HUES64 (cell line): ENCODE results near the gene USP46. TPM values are rescaled to one million over a fixed set of nuclear protein-coding genes. Genes with fewer than 3 reads are reported as not detected.

Experiments
- H3K27ac ChIP-seq: 2 replicates; pipeline ENCODE4 v1.7.0; 2013; ENCODE audit warnings: low read depth, low read length, inconsistent platforms
- H3K27me3 ChIP-seq: 2 replicates; pipeline ENCODE4 v1.6.1; 2013; ENCODE audit warnings: mild to moderate bottlenecking, low read length; ENCODE audit not compliant: insufficient read depth
- H3K36me3 ChIP-seq: 2 replicates; pipeline ENCODE4 v1.6.1; 2013; ENCODE audit warnings: mild to moderate bottlenecking, low read length; ENCODE audit not compliant: insufficient read depth
- H3K4me1 ChIP-seq: 2 replicates; pipeline ENCODE4 v1.6.1; 2013; ENCODE audit warnings: mild to moderate bottlenecking, low read length, moderate library complexity; ENCODE audit not compliant: insufficient read depth
- H3K4me3 ChIP-seq: 2 replicates; pipeline ENCODE4 v1.5.1; 2013; ENCODE audit warnings: mild to moderate bottlenecking, low read length, moderate library complexity
- H3K9ac ChIP-seq: 2 replicates; pipeline ENCODE4 v1.6.1; 2013; ENCODE audit warnings: mild to moderate bottlenecking, low read depth, low read length
- H3K9me3 ChIP-seq: 2 replicates; pipeline ENCODE4 v1.6.1; 2013; ENCODE audit warnings: low read depth, low read length; ENCODE audit not compliant: insufficient read depth
- WGBS: fragments of 150-250, 120-280 bp; methylation state at CpG from one replicate; pipeline ENCODE4 v1.1.7; 2013; ENCODE audit warnings: missing lambda C conversion rate; 5-methylcytosine and 5-hydroxymethylcytosine counted together
- polyA plus RNA-seq, 2 experiments: library from polyadenylated mRNA; stranded (reverse); fragments of 50-300 nt; gene quantifications; one replicate each; pipeline ENCODE4 v1.2.3, GENCODE V29; 2013

USP46 gene, protein sequence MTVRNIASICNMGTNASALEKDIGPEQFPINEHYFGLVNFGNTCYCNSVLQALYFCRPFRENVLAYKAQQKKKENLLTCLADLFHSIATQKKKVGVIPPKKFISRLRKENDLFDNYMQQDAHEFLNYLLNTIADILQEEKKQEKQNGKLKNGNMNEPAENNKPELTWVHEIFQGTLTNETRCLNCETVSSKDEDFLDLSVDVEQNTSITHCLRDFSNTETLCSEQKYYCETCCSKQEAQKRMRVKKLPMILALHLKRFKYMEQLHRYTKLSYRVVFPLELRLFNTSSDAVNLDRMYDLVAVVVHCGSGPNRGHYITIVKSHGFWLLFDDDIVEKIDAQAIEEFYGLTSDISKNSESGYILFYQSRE
- 23.7 TPM for polyA plus RNA-seq (2013, experiment 1 of 2)
- 24.9 TPM for polyA plus RNA-seq (2013, experiment 2 of 2)

DNA sequence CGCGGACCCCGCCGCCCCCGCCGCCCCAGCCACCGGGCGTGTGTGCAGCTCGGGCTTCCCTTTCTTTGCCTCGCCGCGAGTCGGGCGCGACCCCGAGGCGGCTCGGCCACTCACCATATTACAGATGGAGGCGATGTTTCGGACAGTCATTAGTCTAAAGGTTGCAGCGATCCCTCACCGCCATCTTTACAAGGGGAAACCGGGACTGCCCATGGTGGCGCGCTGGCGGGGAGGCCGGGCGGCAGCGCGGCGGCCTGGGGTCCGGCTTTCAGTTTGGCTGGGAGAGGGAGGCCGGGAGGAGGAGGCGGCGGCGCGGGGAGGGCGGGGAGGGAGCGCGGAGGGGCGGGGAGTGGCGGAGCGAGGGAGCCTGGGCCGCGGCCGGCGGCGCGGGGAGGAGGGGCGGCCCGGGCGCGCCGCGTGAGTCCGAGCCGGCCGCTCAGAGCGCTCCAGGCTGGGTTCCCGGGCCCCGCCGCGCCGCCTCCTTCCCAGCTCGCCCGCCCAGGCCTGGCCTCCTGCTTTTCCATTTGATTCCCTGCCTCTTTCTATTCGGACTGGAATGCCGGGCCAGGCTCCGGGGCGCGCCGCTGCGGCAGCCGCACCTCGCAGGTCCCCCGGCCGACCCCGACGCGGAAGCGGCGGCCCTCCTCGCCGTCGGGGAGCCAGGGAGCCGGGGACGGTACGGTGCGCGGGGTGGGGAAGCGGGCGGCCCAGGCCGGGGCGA is at the start of gene USP46:
Gene USP46, minus strand, starts transcription at position 301 of the 721 bp plus-strand sequence. Its CDS starts 151 bp downstream, at position 150.
- Histone ChIP-seq H3K4me3 (peak within 1 kb of the TSS; percentile 87), H3K27ac (peak within 1 kb of the TSS; percentile 86), H3K27me3 (peaks cover 13% of the 10 kb centered on the region), H3K9ac (peak within 1 kb of the TSS; percentile 89), H3K36me3 (peaks cover 11% of the 10 kb centered on the region), H3K4me1 (peaks cover 21% of the 10 kb centered on the region), H3K9me3 (0 out of 2 replicates have a peak, but pooled peaks cover 5% of the 10 kb centered on the region)
- WGBS = under 1% methylated on average over 94 of the region's 94 CpGs

DNA sequence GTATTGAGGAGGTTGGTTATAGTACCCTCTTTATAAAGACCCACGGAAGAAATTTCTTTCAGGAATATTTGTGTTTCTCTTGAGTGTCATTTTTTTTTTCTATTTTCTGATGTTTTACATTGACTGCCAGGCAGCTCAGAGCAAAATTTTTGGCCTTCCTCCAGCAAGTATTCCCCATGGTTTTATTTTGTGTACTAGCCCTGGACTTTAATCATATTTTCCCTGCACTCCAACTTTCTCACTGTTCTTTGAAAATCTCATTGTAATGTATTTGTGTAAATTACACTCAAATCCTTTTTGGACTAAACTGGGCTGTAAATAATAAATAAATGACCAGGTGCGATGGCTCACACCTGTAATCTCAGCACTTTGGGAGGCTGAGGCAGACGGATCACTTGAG is 45.6 kb upstream of the USP46 start:
- Histone ChIP-seq H3K9me3 (no peaks in the 10 kb centered on the region), H3K36me3 (no peaks in the 10 kb centered on the region)
- 99% methylated on average over 3 of the region's 3 CpGs for WGBS

DNA sequence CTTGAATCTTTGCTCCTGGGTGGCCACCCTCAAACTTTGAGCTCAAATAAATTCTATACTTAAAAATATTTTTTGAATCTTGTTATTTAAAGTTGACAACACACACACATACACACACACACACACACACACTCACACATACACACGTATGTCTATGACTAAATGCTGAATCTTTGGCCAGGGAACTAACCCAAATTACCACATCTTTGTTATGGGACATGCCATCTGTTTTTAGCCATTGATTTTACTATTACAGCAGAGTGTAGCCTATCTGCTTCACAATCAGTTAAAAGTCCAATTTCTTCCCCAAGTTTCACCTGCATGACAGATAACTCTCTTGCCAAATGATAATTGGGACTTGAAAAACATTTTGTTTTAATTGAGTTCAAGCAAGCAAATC is 45.0 kb upstream of the USP46 start:
- H3K4me3 ChIP-seq = no peak overlapping the region
- no peak overlapping the region for H3K9ac ChIP-seq
- H3K36me3 ChIP-seq = no peaks in the 10 kb centered on the region
- H3K27me3 ChIP-seq = no peaks in the 10 kb centered on the region
- H3K9me3 ChIP-seq = no peaks in the 10 kb centered on the region
- no peak overlapping the region for H3K27ac ChIP-seq
- WGBS = 90% methylated on average over 1 of the region's 1 CpG
- peaks cover 12% of the 10 kb centered on the region; the same call in 1 of the 2 replicates for H3K4me1 ChIP-seq

More for the DNA sequence above, 45.6 kb upstream of the USP46 start:
- Histone ChIP-seq H3K9ac (no peak overlapping the region), H3K27me3 (no peaks in the 10 kb centered on the region), H3K4me1 (peaks cover 13% of the 10 kb centered on the region; the same call in 1 of the 2 replicates), H3K4me3 (no peak overlapping the region), H3K27ac (no peak overlapping the region)

DNA sequence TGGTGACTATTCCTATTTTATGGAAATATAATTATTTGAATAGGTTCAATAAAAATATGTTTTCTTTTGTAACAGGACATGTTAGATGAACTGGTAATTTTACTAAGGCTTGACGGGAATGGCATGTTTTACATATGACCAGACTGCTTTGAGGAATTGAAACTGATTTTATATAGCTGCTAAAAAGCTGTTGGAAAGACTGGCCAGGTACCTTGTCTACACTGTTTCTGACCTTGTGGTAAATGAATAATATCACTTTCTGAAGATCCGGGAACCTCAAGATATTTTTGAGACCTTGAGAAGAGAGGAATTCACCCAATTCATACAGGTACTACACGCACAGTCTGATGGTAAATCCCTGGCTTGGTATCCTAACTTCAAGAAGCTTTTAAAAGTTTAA is 42.1 kb upstream of the USP46 start:
- H3K4me3 ChIP-seq = no peak overlapping the region
- H3K9me3 ChIP-seq = no peaks in the 10 kb centered on the region
- H3K36me3 ChIP-seq = no peaks in the 10 kb centered on the region
- H3K27ac ChIP-seq = no peak overlapping the region
- H3K27me3 ChIP-seq = no peaks in the 10 kb centered on the region
- WGBS = 93% methylated on average over 3 of the region's 3 CpGs
- no peak overlapping the region for H3K9ac ChIP-seq
- H3K4me1 ChIP-seq = 0 out of 2 replicates have a peak, but pooled peaks cover 8% of the 10 kb centered on the region

DNA sequence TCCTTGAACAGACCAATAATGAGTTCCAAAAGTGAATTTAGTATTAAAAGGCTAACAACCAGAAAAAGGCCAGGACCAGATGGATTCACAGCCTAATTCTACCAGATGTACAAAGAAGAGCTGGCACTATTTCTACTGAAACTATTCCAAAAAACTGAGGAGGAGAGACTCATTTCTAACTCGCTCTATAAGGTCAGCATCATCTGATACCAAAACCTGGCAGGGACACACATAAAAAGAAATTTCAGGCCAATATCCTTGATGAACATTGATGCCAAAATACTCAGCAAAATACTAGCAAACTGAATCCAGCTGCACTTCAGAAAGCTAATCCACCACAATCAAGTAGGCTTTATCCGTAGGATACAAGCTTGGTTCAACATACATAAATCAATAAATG is 35.8 kb upstream of the USP46 start:
- H3K9me3 ChIP-seq = peaks cover 9% of the 10 kb centered on the region; the same call in 1 of the 2 replicates
- H3K27me3 ChIP-seq = no peaks in the 10 kb centered on the region
- no peaks in the 10 kb centered on the region for H3K36me3 ChIP-seq
- 86% methylated on average over 2 of the region's 2 CpGs for WGBS
- H3K9ac ChIP-seq = no peak overlapping the region
- no peak overlapping the region for H3K4me3 ChIP-seq
- H3K27ac ChIP-seq = no peak overlapping the region
- peaks cover 6% of the 10 kb centered on the region; the same call in 1 of the 2 replicates for H3K4me1 ChIP-seq

DNA sequence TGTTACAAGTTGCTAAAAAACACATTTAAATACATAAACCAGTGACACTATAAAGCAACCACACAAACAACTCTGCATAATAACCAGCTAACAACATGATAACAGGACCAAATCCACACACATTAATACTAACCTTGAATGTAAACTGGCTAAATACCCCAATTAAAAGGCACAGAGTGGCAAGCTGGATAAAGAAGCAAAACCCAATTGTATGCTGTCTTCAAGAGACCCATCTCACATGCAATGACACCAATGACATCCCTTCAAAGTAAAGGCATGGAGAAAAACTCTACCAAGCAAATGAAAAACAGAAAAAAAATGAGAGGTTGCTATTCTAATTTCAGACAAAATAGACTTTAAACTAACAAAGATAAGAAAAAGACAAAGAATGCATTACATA is 34.4 kb upstream of the USP46 start:
- Histone ChIP-seq H3K9me3 (peaks cover 9% of the 10 kb centered on the region; the same call in 1 of the 2 replicates), H3K36me3 (no peaks in the 10 kb centered on the region), H3K9ac (no peak overlapping the region), H3K27ac (no peak overlapping the region), H3K4me3 (no peak overlapping the region), H3K27me3 (no peaks in the 10 kb centered on the region), H3K4me1 (peaks cover 13% of the 10 kb centered on the region; the same call in 1 of the 2 replicates)

DNA sequence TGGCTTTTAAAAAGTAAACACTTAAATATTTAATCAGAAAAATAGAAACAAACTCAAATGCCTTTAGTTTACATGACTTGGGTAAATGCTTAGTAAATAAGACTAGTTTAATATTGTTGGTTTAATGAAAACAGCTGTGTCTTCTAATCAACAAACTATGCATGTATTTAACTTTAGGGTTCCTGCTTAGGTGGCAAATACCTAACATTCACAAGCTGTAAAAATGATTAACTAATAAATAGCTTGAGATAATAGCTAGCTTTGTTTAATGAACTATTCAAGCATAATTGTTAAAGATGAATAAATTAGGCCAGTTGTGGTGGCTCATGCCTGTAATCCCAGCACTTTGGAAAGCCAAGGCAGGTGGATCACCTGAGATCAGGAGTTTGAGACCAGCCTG is 30.0 kb upstream of the USP46 start:
- peaks cover 14% of the 10 kb centered on the region; the same call in 1 of the 2 replicates for H3K4me1 ChIP-seq
- H3K36me3 ChIP-seq = no peaks in the 10 kb centered on the region
- no peaks in the 10 kb centered on the region for H3K27me3 ChIP-seq
- H3K4me3 ChIP-seq = no peak overlapping the region
- H3K27ac ChIP-seq = no peak overlapping the region
- H3K9me3 ChIP-seq = peaks cover 9% of the 10 kb centered on the region; the same call in 1 of the 2 replicates
- no peak overlapping the region for H3K9ac ChIP-seq

DNA sequence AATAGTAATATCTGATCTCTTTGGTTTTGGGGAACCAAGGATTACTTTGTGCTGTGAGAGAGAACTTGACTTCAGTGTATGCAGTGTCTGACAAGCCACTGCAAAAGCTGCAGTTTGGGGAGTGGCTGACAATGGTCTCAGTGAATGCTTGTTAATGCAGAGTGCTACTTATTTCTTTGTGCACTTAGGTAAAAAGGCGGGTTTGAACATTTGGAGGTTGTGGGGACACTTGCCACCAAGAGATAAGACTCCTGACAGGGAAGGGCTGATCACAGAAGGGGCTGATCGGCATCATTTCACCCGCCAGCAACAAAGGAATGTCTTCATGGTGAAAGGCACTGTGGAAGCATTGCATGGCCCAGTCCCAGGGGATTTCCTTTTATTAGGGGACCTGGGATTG is 28.6 kb upstream of the USP46 start:
- no peaks in the 10 kb centered on the region for H3K36me3 ChIP-seq
- WGBS = 92% methylated on average over 3 of the region's 3 CpGs
- peaks cover 14% of the 10 kb centered on the region; the same call in 1 of the 2 replicates for H3K4me1 ChIP-seq
- H3K27me3 ChIP-seq = no peaks in the 10 kb centered on the region
- H3K9ac ChIP-seq = no peak overlapping the region
- no peaks in the 10 kb centered on the region for H3K9me3 ChIP-seq
- H3K4me3 ChIP-seq = no peak overlapping the region
- no peak overlapping the region for H3K27ac ChIP-seq

DNA sequence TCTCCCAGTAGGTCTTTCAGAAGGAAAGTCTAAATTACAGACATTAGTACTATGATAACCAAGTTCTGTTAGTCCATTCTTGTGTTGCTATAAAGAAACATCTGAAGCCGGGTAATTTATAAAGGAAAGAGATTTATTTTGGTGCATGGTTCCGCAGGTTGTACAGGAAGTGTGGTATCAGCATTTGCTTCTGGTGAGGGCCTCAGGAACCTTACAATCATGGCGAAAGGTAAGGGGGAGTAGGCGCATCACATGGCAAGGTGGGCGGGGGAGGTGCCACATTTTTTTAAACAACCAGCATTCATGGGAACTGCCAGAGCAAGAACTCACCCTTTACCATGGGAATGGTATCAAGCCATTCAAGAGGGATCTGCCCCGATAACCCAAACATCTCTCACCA is 26.2 kb upstream of the USP46 start:
- Histone ChIP-seq H3K9me3 (no peaks in the 10 kb centered on the region), H3K36me3 (no peaks in the 10 kb centered on the region), H3K4me1 (peaks cover 12% of the 10 kb centered on the region; the same call in 1 of the 2 replicates), H3K4me3 (no peak overlapping the region), H3K27ac (no peak overlapping the region), H3K27me3 (no peaks in the 10 kb centered on the region), H3K9ac (no peak overlapping the region)
- WGBS = 93% methylated on average over 6 of the region's 6 CpGs

DNA sequence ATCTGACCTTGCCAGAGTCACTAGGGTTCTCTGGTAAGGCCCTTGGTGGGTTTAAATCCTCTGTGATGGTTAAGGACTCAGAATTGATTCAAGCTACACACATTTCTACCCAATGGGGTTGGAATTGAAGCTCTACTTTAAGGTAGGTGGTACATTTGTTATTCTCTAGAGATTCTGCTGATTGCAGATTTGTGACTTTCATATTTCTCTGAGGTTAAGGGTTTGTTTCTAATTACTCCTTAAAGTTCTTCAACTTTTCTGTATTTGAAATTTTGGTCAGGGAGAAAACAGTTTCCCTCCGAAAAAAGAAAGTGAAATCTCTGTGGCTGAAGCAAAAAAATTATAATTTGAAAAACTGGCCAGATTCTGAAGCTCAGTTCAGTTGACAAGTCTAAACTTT is 25.8 kb upstream of the USP46 start:
- Histone ChIP-seq H3K9me3 (no peaks in the 10 kb centered on the region), H3K36me3 (no peaks in the 10 kb centered on the region), H3K9ac (no peak overlapping the region), H3K27me3 (no peaks in the 10 kb centered on the region), H3K27ac (no peak overlapping the region), H3K4me1 (peaks cover 8% of the 10 kb centered on the region; the same call in 1 of the 2 replicates), H3K4me3 (no peak overlapping the region)
- WGBS = 92% methylated on average over 1 of the region's 1 CpG

DNA sequence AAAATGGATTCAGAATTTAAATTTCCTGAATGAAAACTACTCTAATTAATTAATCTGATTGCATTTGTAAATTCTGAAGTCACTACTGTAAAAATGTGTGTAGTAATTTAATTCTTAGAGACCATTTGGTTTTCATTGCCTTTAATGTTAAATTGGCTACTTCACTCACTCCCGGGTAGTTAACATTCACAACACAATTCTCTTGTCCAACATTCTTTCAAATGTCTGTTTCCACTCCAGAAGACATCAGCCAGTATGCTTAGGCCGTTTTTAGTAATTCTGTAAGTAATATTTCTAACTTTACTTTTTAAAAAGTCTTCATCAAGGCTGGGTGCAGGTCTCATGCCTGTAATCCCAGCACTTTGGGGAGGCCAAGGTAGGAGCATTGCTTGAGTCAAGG is 21.3 kb upstream of the USP46 start:
- Histone ChIP-seq H3K9me3 (no peaks in the 10 kb centered on the region), H3K36me3 (no peaks in the 10 kb centered on the region), H3K27me3 (no peaks in the 10 kb centered on the region), H3K4me3 (no peak overlapping the region), H3K9ac (no peak overlapping the region), H3K27ac (no peak overlapping the region), H3K4me1 (no peaks in the 10 kb centered on the region)
- 95% methylated on average over 1 of the region's 2 CpGs for WGBS
